HS-5 (cell line): ENCODE data around the gene TJP3.
"Not testable (repeated sequence)": the region's sequence is repeated elsewhere in the genome, so short reads cannot be mapped to it uniquely, and the experiment has no call there.

Experiments used
- DNase-seq: peaks from one replicate; pipeline ENCODE4 v3.0.0-alpha.2; 2012; ENCODE audit warnings: low read depth

Gene TJP3

GRCh38 chr19:3745363-3746045, 37.3 kb downstream of the TJP3 start:
- DNase-seq, result no peak

GRCh38 chr19:3746371-3747056, 38.3 kb downstream of the TJP3 start:
- DNase-seq, result no peak

GRCh38 chr19:3748965-3749364, 40.8 kb downstream of the TJP3 start:
- no peak for DNase-seq

GRCh38 chr19:3750211-3750610, 42.0 kb downstream of the TJP3 start:
- no peak for DNase-seq

GRCh38 chr19:3751236-3751635, 43.1 kb downstream of the TJP3 start:
- DNase-seq, result no peak

- no peak for DNase-seq
Measured at GRCh38 chr19:3752492-3752891, 44.3 kb downstream of the TJP3 start.

- no peak for DNase-seq
Measured at GRCh38 chr19:3753631-3754410, 45.6 kb downstream of the TJP3 start.

- DNase-seq, result not testable (repeated sequence)
Measured at GRCh38 chr19:3757705-3758104, 49.5 kb downstream of the TJP3 start.

- not testable (repeated sequence) for DNase-seq
Measured at GRCh38 chr19:3758297-3758696, 50.1 kb downstream of the TJP3 start.

- DNase-seq, result no peak
Measured at GRCh38 chr19:3759482-3760254, 51.5 kb downstream of the TJP3 start.

GRCh38 chr19:3760871-3761361, 52.7 kb downstream of the TJP3 start:
- no peak for DNase-seq

- DNase-seq, result peak; percentile 60
Measured at GRCh38 chr19:3761382-3762129, 53.4 kb downstream of the TJP3 start, which contains the start of gene APBA3. TSS of gene APBA3 (minus strand) at chr19:3761692. CDS start at chr19:3760264, 1,428 bp downstream.

- no peak for DNase-seq
Measured at GRCh38 chr19:3762130-3762473, 53.9 kb downstream of the TJP3 start.

GRCh38 chr19:3762501-3763459, 54.6 kb downstream of the TJP3 start, which contains the start of gene MRPL54:
TSS of gene MRPL54 (plus strand) at chr19:3762682. CDS start at chr19:3762701, 19 bp downstream.
- peak; percentile 100 for DNase-seq

- no peak for DNase-seq
Measured at GRCh38 chr19:3765121-3765520, 56.9 kb downstream of the TJP3 start.

GRCh38 chr19:3765757-3766156, 57.6 kb downstream of the TJP3 start:
- DNase-seq, result not testable (repeated sequence)

- DNase-seq, result no peak
Measured at GRCh38 chr19:3766520-3766919, 58.3 kb downstream of the TJP3 start.

- no peak for DNase-seq
Measured at GRCh38 chr19:3767050-3767449, 58.9 kb downstream of the TJP3 start.

GRCh38 chr19:3768015-3768747, 60.0 kb downstream of the TJP3 start:
- no peak for DNase-seq
